NCI-H146 treated with DMSO at 0.1 percent for 48 hours (cell line): ENCODE data around the gene HLA-E.
"Not testable (repeated sequence)": the region's sequence is repeated elsewhere in the genome, so short reads cannot be mapped to it uniquely, and the experiment has no call there.

ENCODE experiments used
- DNase-seq: peaks from one replicate; lab custom pipeline; 2025; ENCODE audit not compliant: unreplicated experiment; lab: John Stamatoyannopoulos, UW

The HLA-E gene

DNA sequence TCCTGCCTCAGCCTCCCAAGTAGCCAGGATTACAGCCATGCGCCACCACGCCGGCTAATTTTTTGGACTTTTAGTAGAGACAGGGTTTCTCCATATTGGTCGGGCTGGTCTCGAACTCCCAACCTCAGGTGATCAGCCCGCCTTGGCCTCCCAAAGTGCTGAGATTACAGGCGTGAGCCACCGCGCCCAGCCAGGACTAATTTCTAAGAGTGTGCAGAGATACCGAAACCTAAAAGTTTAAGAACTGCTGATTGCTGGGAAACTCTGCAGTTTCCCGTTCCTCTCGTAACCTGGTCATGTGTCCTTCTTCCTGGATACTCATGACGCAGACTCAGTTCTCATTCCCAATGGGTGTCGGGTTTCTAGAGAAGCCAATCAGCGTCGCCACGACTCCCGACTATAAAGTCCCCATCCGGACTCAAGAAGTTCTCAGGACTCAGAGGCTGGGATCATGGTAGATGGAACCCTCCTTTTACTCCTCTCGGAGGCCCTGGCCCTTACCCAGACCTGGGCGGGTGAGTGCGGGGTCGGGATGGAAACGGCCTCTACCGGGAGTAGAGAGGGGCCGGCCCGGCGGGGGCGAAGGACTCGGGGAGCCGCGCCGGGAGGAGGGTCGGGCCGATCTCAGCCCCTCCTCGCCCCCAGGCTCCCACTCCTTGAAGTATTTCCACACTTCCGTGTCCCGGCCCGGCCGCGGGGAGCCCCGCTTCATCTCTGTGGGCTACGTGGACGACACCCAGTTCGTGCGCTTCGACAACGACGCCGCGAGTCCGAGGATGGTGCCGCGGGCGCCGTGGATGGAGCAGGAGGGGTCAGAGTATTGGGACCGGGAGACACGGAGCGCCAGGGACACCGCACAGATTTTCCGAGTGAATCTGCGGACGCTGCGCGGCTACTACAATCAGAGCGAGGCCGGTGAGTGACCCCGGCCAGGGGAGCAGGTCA lies at the start of gene HLA-E:
TSS of gene HLA-E (plus strand) at position 429 of the 945 bp plus-strand sequence. CDS start at position 452, 23 bp downstream.
- DNase-seq = peak; percentile 41

DNA sequence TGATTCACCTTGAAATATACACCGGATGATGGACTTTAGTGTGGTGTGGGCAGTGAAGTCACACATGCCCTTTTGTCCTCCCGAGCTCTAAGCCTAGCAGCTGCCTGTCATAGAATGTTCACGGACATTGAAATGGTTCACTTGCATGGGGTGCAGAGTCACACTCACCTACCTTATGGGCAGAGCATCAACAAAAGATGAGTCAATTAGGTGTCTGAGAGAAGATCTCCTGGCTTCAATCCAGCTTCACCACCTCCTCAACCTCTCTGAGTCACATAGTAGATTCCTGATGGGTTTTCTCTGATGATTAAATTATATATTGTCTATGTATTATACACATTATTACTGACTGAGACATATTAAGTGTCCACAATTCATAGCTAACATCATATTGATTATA lies 48.1 kb upstream of the HLA-E start:
- DNase-seq = no peak

DNA sequence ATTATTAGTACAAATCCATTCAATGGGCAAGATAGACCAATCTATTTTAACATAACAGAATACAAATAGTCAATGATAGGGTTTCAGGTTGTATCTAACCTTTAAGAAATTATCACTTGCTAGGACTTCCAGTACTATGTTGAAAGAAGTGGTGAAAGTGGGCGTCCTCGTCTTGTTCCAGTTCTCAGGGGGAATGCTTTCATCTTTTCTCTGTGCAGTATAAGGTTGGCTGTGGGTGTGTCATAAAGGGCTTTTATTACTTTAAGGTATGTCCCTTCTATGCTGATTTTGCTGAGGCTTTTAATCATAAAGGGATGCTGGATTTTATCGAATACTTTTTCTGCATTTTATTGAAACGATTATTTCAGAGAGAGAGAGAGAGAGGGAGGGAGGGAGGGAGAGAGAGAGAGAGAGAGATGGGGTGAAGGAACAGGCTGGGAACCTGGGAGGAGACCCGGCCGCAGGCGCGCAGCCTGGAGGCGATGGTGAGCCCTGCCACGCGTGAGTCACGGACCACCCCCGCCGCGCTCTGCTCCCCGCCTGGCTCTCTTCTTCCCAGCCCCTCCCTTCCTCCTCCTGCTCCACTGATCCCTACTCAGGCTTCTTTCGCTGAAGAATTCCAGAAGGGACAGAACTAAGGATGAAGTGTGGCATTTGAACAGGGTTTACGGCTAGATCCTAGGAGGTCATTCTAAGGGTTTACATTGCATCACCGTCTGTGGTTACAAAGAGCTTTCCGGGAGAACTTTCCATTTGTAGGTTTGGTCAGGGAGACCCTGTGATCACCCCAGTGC lies 45.5 kb upstream of the HLA-E start:
- DNase-seq = no peak

DNA sequence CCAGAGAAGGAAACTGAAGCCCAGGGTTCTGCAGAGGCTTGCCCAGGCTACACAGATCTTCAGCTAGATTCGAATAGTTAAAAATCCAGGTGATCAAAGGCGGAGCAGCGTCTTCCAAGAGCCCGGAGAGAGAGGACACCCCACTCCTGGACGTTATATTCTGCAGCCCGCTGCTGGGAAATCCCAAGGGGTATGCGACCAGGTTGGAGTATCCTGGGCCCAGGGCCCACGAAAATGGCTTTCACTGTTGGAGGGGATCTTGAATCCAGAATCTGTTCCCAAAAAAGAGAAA lies 44.9 kb upstream of the HLA-E start:
- DNase-seq = no peak

DNA sequence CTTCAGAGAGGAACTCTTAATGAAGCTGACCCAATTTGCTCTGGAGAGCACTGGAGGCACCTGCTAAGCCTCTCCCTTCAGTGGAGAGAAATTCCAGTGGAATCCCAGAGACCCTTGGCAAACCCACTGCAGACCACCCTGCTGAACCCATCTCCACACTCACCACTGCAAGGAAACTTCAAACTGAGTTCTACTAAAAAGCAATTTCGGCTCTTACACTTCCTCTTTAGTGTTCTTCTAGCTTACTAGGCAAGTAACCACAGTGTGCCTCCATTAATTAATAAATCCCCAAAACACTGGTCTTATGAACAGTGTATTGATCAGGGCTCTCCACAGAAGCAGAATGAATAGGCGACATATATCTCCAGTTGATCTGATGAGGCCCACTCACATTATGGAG lies 43.0 kb upstream of the HLA-E start:
- no peak for DNase-seq

DNA sequence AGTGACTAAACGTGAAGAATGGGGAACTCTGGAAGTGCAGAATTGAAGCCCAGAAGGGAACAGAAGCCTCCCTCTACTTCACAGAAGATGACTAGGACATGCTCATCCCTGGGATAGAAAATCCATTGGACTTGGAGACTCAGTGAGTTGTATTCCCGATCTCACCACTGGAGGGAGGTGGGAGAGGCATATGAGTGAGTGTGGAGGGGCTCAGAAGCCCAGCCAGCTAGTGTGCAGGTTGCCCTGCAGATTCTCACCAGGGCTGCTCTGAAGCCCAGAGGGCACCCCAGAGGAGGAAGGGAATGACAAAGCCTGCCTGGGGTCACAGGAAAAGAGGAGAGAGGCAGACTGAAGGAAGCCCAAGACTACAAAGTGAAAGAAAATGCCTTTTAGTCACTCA lies 42.1 kb upstream of the HLA-E start:
- DNase-seq = no peak

DNA sequence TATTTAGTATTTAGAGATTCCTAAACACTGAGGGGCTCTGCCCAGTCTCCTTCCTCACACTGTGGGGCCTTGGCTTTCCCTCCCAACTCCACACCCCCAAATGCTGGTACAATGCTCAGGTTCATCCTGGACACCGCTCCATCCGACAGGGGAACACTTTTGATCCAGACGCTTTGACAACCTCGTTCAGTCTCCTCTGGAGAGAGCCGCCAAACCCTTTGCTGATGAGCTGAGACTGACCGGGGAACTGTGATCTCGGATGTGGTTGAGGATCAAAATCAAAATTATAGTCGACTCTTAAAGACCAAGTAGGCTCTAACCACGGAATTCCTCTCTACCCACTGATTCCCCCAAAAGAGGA lies 38.8 kb upstream of the HLA-E start:
- DNase-seq = no peak

DNA sequence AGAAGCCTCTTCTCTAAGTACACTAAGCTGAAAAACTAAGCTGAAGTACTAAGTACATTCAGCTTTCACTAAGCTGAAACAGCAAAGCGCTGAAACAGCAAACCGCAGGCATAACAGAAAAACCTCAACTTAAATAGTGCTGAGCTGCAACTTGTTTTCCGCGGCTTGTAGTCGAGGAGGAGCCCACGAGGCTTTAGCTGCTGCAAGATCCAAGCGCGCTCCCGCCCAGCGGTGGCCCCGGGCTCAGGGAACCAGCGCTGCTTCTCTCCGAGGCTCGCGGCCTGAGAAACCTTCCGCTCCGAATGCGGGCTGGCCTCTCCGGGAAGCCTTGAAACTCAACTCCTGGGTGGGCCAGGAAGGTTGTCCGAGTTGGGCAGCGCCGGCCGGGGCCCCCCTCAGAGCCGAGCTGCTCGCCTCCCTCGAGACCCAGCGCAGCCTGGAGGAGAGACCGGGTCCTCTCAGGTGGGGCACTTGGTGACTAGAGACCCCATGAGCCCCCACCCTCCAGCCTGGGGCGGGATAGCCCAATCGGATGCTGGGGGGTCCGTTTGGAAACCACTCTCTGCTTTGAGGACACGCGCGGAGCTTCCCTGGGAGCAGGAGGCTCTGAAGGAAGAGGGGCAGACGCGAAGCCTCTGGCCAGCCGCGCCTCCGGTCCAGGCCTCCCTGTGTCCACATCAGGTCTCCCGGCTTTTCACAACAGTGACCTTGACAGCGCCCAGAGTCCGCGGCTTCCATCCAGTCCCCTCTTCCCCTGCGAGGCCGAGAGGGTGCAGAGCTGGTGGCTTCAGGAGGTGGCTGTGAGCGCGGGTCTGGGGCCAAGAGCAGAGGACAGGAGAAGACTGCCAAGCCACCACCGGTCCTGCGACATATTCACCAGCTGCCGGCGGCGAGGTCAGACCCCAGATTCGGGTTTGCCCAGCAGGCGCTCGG lies 38.1 kb upstream of the HLA-E start:
- DNase-seq = no peak

DNA sequence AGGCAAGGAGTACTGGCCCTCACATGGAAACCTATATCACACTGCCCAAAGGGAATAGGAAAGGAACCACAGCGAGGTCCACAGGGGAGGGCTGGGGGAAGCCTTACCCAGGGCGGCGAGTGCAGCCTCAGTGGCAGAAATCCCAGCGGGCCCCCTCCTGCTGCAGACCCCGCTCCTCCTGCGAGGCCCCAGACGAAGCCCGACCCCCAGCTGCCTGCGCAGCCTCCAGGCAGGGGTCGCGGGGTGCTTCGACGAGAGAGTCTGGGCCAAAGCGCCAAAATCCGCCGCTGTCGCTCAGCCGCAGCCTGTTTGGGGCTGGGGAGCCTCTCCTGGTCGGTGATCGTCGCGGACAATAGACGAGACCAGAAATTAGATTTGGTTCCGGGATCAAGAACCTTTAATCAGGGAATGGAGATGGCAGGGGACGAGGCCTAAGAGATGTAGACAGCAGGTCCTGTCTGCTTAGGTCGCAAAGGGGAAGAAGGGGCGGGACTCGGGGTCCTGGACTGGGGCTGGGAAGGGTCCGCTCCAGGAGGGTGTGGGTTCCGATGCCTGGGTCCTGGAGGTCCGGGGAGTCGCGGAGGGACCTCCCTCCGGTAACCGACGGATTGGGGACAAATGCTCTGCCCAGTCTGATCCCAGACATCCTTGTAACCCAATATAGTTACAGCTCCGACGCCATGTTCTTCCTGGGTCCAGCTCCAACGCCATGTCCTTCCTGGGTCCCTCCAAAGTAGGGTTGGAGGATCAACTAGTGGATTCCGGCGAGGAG lies 36.4 kb upstream of the HLA-E start:
- no peak for DNase-seq

DNA sequence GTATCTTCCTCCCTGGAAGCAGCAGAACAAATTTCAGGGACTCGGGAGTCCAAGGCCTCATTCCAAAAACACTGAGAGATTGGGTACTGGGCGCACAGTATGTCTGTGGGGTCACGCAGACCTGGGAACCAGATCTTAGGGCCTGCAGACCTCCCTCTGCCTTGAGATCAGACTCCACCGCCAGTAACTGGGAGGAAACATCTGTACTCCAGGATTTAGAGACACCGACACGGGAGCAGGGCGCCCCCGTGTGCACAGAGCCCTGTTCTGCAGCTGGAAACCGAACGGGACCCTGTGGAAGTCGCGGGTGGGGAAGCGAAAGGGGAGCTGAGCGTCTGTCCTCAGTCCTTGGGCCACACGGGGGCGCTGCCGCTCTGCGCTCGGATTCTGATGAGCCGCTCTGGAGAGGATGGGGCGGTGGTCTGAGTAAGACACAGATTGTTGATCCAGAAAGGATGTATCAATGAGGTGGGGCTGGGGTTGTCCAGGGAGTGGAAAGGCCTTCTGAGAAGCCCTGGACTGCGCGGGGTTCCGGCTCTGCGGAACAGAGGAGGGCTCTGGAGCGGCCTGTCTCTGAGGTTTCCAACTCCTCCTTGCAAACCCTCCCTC lies 35.7 kb upstream of the HLA-E start:
- peak; percentile 12 for DNase-seq

DNA sequence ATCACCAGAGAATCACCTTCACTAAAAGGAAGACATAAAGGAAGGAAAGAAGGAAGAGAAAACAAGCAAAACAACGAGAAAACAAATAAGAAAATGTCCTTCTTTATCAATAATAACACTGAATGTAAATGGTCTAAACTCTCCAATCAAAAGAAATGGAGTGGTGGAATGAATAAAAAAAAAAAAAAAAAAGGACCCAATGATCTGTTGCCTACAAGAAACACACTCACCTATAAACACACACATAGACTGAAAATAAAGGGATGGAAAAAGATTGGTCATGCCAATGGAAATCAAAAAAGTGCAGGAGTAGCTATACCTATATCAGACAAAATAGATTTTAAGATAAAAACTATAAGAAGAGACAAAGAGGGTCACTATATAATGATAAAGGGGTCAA lies 30.2 kb upstream of the HLA-E start:
- DNase-seq = no peak

DNA sequence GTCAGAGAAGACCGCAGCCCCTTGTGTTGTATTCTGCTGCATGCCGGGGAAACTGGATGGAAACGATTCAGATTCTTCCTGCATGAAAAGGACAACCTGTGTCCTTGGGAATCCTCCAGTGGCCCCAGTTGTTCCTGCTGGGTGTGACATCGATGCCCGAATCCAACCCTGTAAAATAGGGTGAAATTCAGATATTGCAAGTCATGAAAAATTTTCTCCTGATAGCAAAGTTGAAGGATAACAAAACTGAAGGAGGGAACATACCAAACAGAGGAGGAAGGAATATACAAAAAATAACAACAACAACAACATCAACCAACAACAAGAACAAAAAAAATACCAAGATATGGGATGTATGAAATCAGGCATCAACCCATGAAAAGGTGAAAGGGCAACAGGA lies 28.3 kb upstream of the HLA-E start:
- DNase-seq = no peak

DNA sequence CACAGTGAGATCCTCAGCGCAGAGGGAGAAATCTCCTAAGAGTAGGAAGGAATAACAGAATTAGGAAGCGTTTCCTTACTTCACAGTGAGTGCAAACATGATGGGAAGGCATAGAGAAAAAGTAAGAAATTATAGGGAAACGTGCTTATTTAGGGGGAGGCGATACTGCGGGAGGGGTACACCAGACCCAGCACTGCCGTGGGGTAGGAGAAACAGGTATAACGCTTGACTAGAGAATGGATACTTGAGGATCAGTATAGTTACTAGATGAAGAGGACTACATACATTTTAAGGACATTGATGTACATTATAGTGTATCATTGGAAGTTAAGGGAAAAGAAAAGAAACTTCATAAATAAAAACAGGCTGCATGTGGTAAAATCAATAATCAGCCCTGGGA lies 26.8 kb upstream of the HLA-E start:
- DNase-seq = no peak

DNA sequence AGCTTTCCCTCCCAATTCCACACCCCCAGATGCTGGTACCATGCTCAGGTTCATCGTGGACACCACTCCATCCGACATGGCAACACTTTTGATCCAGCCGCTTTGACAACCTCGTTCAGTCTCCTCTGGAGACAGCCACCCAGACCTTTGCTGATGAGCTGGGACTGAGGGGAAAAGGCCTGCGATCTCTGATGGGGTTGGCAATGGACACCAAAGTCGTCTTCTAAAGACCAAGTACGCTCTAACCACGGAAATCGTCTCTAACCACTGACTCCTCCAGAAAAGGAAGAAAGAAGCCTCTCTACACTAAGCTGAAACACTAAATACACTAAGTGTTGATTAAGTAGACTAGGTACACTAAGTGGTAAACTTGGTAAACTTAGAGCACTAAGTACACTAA lies 26.1 kb upstream of the HLA-E start:
- no peak for DNase-seq

DNA sequence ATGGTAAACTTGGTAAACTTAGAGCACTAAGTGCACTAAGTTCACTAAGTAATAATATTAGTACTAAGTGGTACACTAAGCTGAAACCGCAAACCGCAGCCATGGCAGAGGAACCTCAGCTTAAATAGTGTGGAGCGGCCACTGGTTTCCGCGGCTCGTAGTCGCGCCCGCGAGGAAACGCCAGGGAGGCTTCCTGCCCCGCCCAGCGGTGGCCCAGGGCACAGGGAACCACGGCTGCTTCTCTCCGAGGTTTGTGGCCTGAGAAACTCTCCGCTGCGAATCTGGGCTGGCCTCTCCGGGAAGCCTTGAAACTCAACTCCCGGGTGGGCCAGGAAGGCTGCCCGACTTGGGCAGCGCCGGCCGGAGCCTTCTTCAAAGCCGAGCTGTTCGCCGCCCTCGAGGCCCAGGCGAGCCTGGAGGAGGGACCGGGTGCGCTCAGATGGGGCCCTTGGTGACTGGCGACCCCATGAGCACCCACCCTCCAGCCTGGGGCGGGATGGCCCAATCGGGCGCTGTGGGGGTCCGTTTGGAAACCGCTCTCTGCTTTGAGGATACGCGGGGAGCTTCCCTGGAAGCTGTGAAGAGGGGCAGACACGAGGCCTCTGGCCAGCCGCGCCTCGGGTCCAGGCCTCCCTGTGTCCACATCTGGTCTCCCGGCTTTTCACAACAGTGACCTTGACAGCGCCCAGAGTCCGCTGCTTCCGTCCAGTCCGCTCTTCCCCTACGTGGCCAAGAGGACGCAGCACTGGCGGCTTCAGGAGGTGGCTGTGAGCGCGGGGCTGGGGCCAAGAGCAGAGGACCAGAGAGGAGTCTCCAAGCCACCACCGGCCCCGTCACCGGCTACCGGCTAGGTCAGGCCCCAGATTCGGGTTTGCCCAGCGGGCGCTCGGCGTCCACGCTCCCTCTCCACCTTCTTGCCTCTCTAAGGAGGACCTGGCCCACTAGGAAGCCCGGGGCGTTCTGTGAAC lies 25.4 kb upstream of the HLA-E start:
- no peak for DNase-seq

DNA sequence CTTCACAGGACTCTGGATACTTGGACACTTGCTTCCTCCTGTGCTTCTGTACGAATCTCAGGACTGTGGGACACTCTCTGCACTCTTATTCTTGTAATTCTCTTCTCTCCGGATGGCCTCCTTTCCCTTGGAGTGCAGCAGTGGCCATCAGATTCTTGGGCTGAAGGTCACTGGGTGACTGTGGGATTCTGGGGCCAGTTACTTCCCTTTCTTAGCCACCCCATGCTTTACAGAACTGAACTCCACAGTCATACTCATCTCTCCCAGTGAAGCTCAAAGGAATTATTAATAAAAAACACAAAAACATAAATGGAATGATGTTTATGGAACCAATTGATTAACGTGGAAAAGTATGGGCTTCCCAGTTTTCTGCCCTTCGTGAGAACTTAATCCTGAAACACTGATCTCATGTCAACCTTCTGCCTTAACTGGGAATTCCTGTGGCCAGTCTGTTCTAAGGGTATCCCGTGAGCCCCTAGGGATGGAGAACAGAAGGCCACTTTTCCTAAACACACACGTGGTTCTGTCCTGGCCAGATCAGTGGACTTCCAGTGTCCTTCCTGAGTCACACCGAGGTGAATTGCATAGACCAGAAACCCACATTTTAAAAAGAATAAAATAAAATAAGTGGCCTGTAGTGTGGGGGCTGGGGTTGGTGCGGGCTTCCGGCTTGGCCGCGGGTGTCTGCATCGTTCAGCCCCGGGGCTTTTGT lies 23.6 kb upstream of the HLA-E start:
- no peak for DNase-seq

DNA sequence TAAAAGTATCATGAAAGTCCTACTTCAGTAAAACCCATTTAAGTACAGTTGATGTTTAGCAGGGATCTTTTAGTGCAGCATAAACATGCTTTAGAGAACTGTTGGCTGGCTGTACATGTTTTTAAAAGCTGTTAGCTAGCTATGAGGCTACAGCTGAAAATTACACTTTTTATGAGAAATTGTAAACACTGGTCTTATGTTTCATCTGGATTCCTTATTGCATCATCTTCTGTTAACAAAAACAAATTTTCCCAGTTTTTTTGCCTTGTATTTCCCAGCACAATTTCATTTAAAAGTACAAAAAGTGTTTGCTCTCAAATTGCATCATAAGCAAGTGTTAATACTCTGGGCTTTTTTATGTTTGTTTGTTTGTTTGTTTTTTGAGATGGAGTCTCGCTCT lies 18.3 kb upstream of the HLA-E start:
- no peak for DNase-seq

DNA sequence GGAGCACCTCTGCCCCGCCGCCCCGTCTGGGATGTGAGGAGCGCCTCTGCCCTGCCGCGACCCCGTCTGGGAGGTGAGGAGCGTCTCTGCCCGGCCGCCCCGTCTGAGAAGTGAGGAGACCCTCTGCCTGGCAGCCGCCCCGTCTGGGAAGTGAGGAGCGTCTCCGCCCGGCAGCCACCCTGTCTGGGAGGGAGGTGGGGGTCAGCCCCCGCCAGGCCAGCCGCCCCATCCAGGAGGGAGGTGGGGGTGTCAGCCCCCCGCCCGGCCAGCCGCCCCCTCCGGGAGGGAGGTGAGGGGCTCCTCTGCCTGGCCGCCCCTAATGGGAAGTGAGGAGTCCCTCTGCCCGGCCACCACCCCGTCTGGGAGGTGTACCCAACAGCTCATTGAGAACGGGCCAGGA lies 14.2 kb upstream of the HLA-E start:
- not testable (repeated sequence) for DNase-seq
